ENCODE data around the gene STARD3.

STARD3 gene

GRCh38 chr17:39711851-39712250 lies 74.9 kb downstream of the STARD3 start:
- H3K9me3 ChIP-seq (ENCODE audit: control insufficient read depth, insufficient read depth, low read length), result no peaks in the 10 kb centered on the region
- no peak overlapping the region for H3K9ac ChIP-seq (ENCODE audit: low read depth, low read length)
- peaks cover 82% of the 10 kb centered on the region for H3K36me3 ChIP-seq (ENCODE audit: control insufficient read depth, insufficient read depth, low read length)
- H3K27me3 ChIP-seq (ENCODE audit: control insufficient read depth, insufficient read depth, low read length), result no peaks in the 10 kb centered on the region
- no peaks in the 10 kb centered on the region for H3K4me1 ChIP-seq (ENCODE audit: control insufficient read depth, insufficient read depth, low read length)
- no peak overlapping the region for H3K4me3 ChIP-seq (ENCODE audit: low read depth, low read length)

All from iPS-15b (cell line).